LNCaP clone FGC (cell line): ENCODE data around the gene RASSF1.

Experiments used
- DNase-seq: peaks from one replicate; pipeline ENCODE4 v3.0.0-alpha.2; 2011; ENCODE audit warnings: low read depth
- H3K4me3 ChIP-seq: 2 replicates; pipeline ENCODE4 v1.5.1; 2011; ENCODE audit warnings: mild to moderate bottlenecking, low read depth, low read length, control low read depth
- TF ChIP-seq, protein P1 (sequence below): IDR thresholded peaks from 2 replicates; pipeline ENCODE4 v1.5.1; 2012; ENCODE audit warnings: mild to moderate bottlenecking; ENCODE audit not compliant: control insufficient read depth, insufficient read depth; ENCODE audit errors: extremely low read depth

RASSF1 gene

DNA sequence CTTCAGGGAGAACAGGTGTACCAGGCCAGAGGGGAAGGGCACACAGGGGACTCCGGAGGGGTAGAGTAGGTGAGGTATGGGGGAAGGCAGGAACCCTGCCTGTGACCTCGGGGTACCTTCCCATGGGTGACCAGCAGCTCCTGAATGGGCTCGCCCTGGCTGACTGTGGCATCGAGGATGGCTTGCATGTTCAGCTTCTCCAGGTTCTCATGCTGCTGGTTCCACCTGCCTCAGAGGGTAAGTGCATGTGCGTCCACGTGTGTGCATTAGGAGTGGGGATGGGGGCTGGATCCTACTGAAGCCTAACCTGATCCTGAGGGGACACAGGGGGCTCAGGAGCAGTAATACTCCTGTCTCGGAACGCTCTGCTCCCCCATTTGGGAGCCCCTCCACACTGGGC is 4.4 kb upstream of the RASSF1 start:
- no peak for DNase-seq
- TF ChIP-seq, protein P1, sequence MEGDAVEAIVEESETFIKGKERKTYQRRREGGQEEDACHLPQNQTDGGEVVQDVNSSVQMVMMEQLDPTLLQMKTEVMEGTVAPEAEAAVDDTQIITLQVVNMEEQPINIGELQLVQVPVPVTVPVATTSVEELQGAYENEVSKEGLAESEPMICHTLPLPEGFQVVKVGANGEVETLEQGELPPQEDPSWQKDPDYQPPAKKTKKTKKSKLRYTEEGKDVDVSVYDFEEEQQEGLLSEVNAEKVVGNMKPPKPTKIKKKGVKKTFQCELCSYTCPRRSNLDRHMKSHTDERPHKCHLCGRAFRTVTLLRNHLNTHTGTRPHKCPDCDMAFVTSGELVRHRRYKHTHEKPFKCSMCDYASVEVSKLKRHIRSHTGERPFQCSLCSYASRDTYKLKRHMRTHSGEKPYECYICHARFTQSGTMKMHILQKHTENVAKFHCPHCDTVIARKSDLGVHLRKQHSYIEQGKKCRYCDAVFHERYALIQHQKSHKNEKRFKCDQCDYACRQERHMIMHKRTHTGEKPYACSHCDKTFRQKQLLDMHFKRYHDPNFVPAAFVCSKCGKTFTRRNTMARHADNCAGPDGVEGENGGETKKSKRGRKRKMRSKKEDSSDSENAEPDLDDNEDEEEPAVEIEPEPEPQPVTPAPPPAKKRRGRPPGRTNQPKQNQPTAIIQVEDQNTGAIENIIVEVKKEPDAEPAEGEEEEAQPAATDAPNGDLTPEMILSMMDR = no peak
- peak overlapping the region; percentile 52 for H3K4me3 ChIP-seq

DNA sequence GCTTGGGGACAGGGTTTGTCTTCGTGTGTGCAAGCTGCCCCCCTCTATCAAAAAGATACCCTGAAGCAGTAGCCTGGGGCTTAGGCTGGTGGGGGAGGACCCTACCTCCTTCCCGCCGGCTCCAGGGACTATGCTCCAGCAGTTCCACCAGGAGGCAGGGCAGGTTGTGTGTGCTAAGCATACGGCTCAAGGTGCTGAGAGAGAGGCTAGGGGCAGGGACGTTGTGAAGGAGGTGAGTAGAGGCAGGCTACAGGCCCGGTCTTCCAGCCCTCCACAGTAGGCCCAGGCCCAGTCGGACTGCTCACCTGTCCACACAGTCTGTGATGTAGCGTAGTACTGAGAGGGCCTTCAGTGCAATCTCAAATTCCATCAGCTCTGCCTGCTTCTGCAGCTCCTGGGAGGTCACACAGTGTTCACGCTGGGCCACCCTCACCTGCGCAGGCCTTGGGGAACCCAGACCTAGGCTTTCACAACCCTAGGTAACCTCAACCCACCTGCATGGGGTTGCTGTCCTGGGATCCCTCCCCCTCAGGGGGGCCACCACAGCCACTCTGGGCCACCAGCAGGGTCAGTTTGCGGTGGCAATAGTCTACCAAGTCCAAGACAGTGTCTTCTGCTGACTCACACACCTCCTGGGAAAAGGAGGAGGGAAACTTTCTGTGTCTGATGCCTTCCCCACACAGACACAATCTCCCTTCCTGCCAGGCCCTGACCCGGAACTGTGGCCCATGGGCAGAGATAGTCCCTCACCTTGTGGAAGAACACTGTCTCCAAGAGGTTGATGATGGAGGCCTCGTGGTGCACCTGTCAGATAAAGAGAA is 2.4 kb upstream of the RASSF1 start:
- no peak for DNase-seq
- H3K4me3 ChIP-seq = no peak overlapping the region
- TF ChIP-seq, protein P1 = no peak

DNA sequence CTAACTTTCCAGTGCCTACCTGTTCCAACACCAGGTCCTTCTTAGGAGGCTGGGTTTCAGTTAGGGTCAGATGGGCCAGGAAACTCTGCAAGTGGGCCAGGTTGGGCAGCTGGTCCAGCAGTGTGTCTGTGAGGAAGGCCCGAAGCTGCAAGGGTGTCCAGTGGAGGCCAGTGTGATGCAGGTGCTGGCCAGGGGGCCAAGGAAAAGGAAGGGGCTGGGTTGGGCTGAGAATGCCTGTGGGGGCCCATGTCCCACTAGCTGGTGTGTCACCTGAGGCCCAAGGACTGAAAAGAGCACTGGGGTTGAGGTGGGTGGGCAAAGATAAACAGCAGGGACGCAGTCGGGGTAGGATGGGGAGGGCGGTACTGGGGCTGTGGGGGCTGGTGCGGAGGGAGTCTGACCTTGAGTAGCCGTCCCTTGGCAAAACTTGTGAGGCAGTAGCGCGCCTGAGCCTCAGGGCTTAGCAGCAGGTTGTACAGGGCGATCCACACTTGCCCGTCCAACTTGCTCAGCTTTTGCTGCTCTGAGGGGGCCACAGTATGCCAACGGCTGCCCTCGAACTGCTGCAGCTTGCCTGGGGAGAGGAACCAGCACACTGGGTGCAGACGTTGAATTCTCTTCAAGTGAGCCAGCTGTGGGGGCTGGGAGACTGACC is 1.5 kb upstream of the RASSF1 start:
- no peak for DNase-seq
- TF ChIP-seq, protein P1 = no peak
- H3K4me3 ChIP-seq = no peak overlapping the region

DNA sequence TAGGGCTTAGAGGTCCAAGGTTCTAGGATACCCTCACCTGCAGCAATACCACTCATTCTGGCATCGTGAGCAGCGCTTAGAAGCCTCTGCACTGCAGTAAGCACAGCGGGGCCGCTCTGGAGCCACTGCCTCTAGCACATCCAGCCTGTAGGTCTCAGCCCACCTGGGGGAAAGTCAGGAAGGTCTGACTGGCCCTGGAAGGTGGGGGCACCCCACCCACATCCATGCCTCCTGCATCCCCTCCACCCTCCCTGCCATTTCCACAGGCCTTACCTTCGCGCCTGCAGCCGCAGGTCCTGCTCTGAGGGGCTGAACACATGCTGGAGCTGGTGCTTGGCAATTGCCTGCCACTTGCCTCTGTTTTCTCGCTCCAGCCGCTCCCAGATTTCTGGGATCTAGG is 901 bp upstream of the RASSF1 start:
- no peak for DNase-seq
- H3K4me3 ChIP-seq = no peak overlapping the region
- TF ChIP-seq, protein P1 = no peak

DNA sequence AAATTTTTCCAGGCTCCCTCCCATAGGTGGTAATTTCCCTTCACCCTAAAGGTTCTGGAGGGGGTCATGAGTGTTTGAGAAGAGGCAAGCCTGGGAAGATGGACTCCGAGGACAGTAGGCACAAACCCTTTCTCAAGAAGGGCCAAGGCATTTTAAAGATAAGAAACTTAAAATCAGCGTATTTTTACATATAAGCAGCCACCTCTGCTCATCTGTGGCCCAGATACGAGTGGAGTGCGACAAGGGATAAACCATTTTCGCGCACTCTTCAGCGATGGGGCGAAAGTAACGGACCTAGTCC is 539 bp downstream of the RASSF1 start:
- H3K4me3 ChIP-seq = no peak overlapping the region
- TF ChIP-seq, protein P1 = no peak
- no peak for DNase-seq

DNA sequence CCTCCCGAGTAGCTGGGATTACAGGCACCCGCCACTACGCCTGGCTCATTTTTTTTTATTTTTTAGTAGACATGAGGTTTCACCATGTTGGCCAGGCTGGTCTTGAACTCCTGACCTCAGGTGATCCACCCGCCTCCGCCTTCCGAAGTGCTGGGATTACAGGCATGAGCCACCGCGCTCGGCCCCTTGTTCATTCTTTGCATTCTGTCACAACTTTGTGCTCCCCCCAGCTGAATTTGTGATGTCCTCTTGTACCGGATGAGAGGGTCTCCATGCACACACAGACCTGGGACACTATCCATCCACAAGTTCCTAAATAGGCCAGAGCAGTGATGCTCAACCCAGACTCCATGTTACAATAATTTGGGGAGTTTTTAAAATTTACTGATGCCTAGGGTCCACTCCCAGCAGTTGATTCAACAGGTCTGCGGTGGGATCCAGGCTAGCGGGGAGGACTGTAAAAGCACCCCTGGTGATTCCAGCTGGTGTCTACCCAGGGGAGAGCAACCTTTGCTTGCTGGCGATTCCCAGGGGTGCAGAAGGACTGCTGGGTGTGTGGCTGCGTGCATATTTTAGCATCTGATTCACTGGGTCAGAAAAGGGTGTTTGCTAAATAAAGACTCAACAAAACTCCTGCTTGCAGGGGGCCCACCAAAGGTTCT is 1.0 kb downstream of the RASSF1 start:
- DNase-seq = no peak
- TF ChIP-seq, protein P1 = no peak
- H3K4me3 ChIP-seq = no peak overlapping the region
